D721Med (cell line): ENCODE data around the gene ARFGAP2.

Experiments
- DNase-seq: peaks from one replicate; pipeline ENCODE4 v3.0.0; 2011; ENCODE audit warnings: low spot score; ENCODE audit not compliant: insufficient read length
- FAIRE-seq: peaks from 2 replicates; lab custom pipeline; 2011; peaks lifted over from hg19 to GRCh38; lab: Jason Lieb, UNC
- CTCF ChIP-seq: IDR thresholded peaks from 2 replicates; pipeline ENCODE4 v1.5.1; 2012; ENCODE audit warnings: mild to moderate bottlenecking, control low read depth; ENCODE audit not compliant: insufficient read depth; ENCODE audit errors: missing control alignments

Gene ARFGAP2

GRCh38 chr11:47136327-47136726, 40.4 kb downstream of the ARFGAP2 start:
- TF ChIP-seq CTCF = no peak
- no peak for FAIRE-seq
- DNase-seq = no peak

- no peak for TF ChIP-seq CTCF
- FAIRE-seq (no peak), DNase-seq (no peak)
Measured at GRCh38 chr11:47132981-47133380, 43.7 kb downstream of the ARFGAP2 start.

- DNase-seq (no peak), FAIRE-seq (no peak)
- no peak for TF ChIP-seq CTCF
Measured at GRCh38 chr11:47132490-47132889, 44.2 kb downstream of the ARFGAP2 start.

- no peak for FAIRE-seq
- TF ChIP-seq CTCF = no peak
- no peak for DNase-seq
Measured at GRCh38 chr11:47131136-47131535, 45.5 kb downstream of the ARFGAP2 start.

- FAIRE-seq = no peak
Measured at GRCh38 chr11:47130543-47130942, 46.1 kb downstream of the ARFGAP2 start.

GRCh38 chr11:47127213-47127612, 49.5 kb downstream of the ARFGAP2 start:
- no peak for TF ChIP-seq CTCF
- no peak for FAIRE-seq

More at GRCh38 chr11:47130543-47130942, 46.1 kb downstream of the ARFGAP2 start:
- no peak for DNase-seq
- TF ChIP-seq CTCF = no peak

GRCh38 chr11:47125083-47125482, 51.6 kb downstream of the ARFGAP2 start:
- DNase-seq = no peak
- no peak for TF ChIP-seq CTCF
- FAIRE-seq = no peak

More at GRCh38 chr11:47127213-47127612, 49.5 kb downstream of the ARFGAP2 start:
- no peak for DNase-seq
